ENCODE measurements around the gene CAGE1. TPM values are rescaled to one million over a fixed set of nuclear protein-coding genes. Genes with fewer than 3 reads are reported as not detected.

The CAGE1 gene
- total and polyA plus RNA-seq, 4 donors = not detected

- Histone ChIP-seq H3K27me3 (ENCODE audit: control insufficient read depth in 1 of 2, insufficient read depth in 2 of 2, low read length in 1 of 2) (no peaks in the 10 kb centered on the region), H3K9me3 (ENCODE audit: control insufficient read depth, low read length) (no peaks in the 10 kb centered on the region), H3K36me3 (ENCODE audit: control insufficient read depth in 1 of 2, insufficient read depth in 2 of 2, low read length in 1 of 2) (no peaks in the 10 kb centered on the region), H3K4me1 (ENCODE audit: control insufficient read depth in 1 of 2, insufficient read depth in 2 of 2, low read length in 2 of 2) (peaks cover 0 to 12% of the 10 kb centered on the region in 2 donors), H3K4me3 (ENCODE audit: low read length in 2 of 2) (no peak overlapping the region), H3K27ac (ENCODE audit: low read depth in 1 of 2, low read length in 2 of 2) (no peak overlapping the region)
- no peak for ATAC-seq (ENCODE audit: low FRiP score)
- intact Hi-C loops (cut with DNase I) = loop anchor here in 1 of 2 donors (5.0 kb wide), 1 partner anchor 205 kb away; no protein-coding TSS in a partner anchor
- 83 to 86% methylated on average over 6 of the region's 6 CpGs for WGBS, 2 donors
- no peak for DNase-seq
Observed at GRCh38 chr6:7392402-7392801, 2.9 kb upstream of the CAGE1 start.

- WGBS, 2 donors = 90 to 92% methylated on average over 4 of the region's 4 CpGs
- intact Hi-C loops (cut with DNase I) = loop anchor here in 1 of 2 donors (5.0 kb wide), 1 partner anchor 206 kb away; no protein-coding TSS in a partner anchor
- ATAC-seq (ENCODE audit: low FRiP score) = no peak
Observed at GRCh38 chr6:7391151-7391550, 1.6 kb upstream of the CAGE1 start.

GRCh38 chr6:7390226-7390878 lies 810 bp upstream of the CAGE1 start:
- peak overlapping the region; percentile 51 to 85 for H3K4me3 ChIP-seq (ENCODE audit: low read length in 2 of 2)
- 2 to 3% methylated on average over 14 of the region's 14 CpGs for WGBS, 2 donors
- ATAC-seq (ENCODE audit: low FRiP score) (no peak), DNase-seq (no peak)
- H3K9me3 ChIP-seq (ENCODE audit: control insufficient read depth, low read length) = no peaks in the 10 kb centered on the region
- H3K27me3 ChIP-seq (ENCODE audit: control insufficient read depth in 1 of 2, insufficient read depth in 2 of 2, low read length in 1 of 2) = no peaks in the 10 kb centered on the region
- no peaks in the 10 kb centered on the region for H3K36me3 ChIP-seq (ENCODE audit: control insufficient read depth in 1 of 2, insufficient read depth in 2 of 2, low read length in 1 of 2)
- peaks cover 0 to 12% of the 10 kb centered on the region in 2 donors for H3K4me1 ChIP-seq (ENCODE audit: control insufficient read depth in 1 of 2, insufficient read depth in 2 of 2, low read length in 2 of 2)
- peak overlapping the region in 1 of 2 donors; percentile 58 for H3K27ac ChIP-seq (ENCODE audit: low read depth in 1 of 2, low read length in 2 of 2)
- intact Hi-C loops (cut with DNase I) = loop anchor here in 1 of 2 donors (5.0 kb wide), 1 partner anchor 207 kb away; no protein-coding TSS in a partner anchor

More at GRCh38 chr6:7391151-7391550, 1.6 kb upstream of the CAGE1 start:
- Histone ChIP-seq H3K4me1 (ENCODE audit: control insufficient read depth in 1 of 2, insufficient read depth in 2 of 2, low read length in 2 of 2) (peaks cover 0 to 12% of the 10 kb centered on the region in 2 donors), H3K36me3 (ENCODE audit: control insufficient read depth in 1 of 2, insufficient read depth in 2 of 2, low read length in 1 of 2) (no peaks in the 10 kb centered on the region), H3K27ac (ENCODE audit: low read depth in 1 of 2, low read length in 2 of 2) (no peak overlapping the region), H3K27me3 (ENCODE audit: control insufficient read depth in 1 of 2, insufficient read depth in 2 of 2, low read length in 1 of 2) (no peaks in the 10 kb centered on the region), H3K9me3 (ENCODE audit: control insufficient read depth, low read length) (no peaks in the 10 kb centered on the region), H3K4me3 (ENCODE audit: low read length in 2 of 2) (peak overlapping the region in 1 of 2 donors; percentile 85)
- DNase-seq = no peak

GRCh38 chr6:7389162-7389450 lies 436 bp downstream of the CAGE1 start:
- no peaks in the 10 kb centered on the region for H3K36me3 ChIP-seq (ENCODE audit: control insufficient read depth in 1 of 2, insufficient read depth in 2 of 2, low read length in 1 of 2)
- DNase-seq (no peak), ATAC-seq (ENCODE audit: low FRiP score) (peak; percentile 78)
- peak overlapping the region; percentile 49 to 85 for H3K4me3 ChIP-seq (ENCODE audit: low read length in 2 of 2)
- 0 to 1% methylated on average over 11 of the region's 11 CpGs for WGBS, 2 donors
- no peaks in the 10 kb centered on the region for H3K9me3 ChIP-seq (ENCODE audit: control insufficient read depth, low read length)
- H3K4me1 ChIP-seq (ENCODE audit: control insufficient read depth in 1 of 2, insufficient read depth in 2 of 2, low read length in 2 of 2) = peaks cover 0 to 12% of the 10 kb centered on the region in 2 donors
- peak overlapping the region in 1 of 2 donors; percentile 89 for H3K27ac ChIP-seq (ENCODE audit: low read depth in 1 of 2, low read length in 2 of 2)
- H3K27me3 ChIP-seq (ENCODE audit: control insufficient read depth in 1 of 2, insufficient read depth in 2 of 2, low read length in 1 of 2) = no peaks in the 10 kb centered on the region
- intact Hi-C loops (cut with DNase I) = loop anchor here (1.0 to 5.0 kb wide), 3 partner anchors 76 to 208 kb away; partner anchors contain the start of gene SSR1 (in 2 of the 2)

GRCh38 chr6:7381092-7381491 lies 8.4 kb downstream of the CAGE1 start:
- intact Hi-C loops (cut with DNase I) = no loop called here
- WGBS, 2 donors = 71 to 74% methylated on average over 1 of the region's 1 CpG
- H3K36me3 ChIP-seq (ENCODE audit: control insufficient read depth in 1 of 2, insufficient read depth in 2 of 2, low read length in 1 of 2) = no peaks in the 10 kb centered on the region
- no peaks in the 10 kb centered on the region for H3K27me3 ChIP-seq (ENCODE audit: control insufficient read depth in 1 of 2, insufficient read depth in 2 of 2, low read length in 1 of 2)
- ATAC-seq (ENCODE audit: low FRiP score) = no peak
- H3K27ac ChIP-seq (ENCODE audit: low read depth in 1 of 2, low read length in 2 of 2) = no peak overlapping the region
- H3K4me1 ChIP-seq (ENCODE audit: control insufficient read depth in 1 of 2, insufficient read depth in 2 of 2, low read length in 2 of 2) = no peaks in the 10 kb centered on the region
- no peak for DNase-seq
- no peak overlapping the region for H3K4me3 ChIP-seq (ENCODE audit: low read length in 2 of 2)
- no peaks in the 10 kb centered on the region for H3K9me3 ChIP-seq (ENCODE audit: control insufficient read depth, low read length)

GRCh38 chr6:7378740-7379139 lies 10.8 kb downstream of the CAGE1 start:
- DNase-seq (no peak), ATAC-seq (ENCODE audit: low FRiP score) (no peak)
- no peaks in the 10 kb centered on the region for H3K9me3 ChIP-seq (ENCODE audit: control insufficient read depth, low read length)
- no peaks in the 10 kb centered on the region for H3K4me1 ChIP-seq (ENCODE audit: control insufficient read depth in 1 of 2, insufficient read depth in 2 of 2, low read length in 2 of 2)
- 47 to 55% methylated on average over 4 of the region's 4 CpGs for WGBS, 2 donors
- no peaks in the 10 kb centered on the region for H3K36me3 ChIP-seq (ENCODE audit: control insufficient read depth in 1 of 2, insufficient read depth in 2 of 2, low read length in 1 of 2)
- intact Hi-C loops (cut with DNase I) = no loop called here
- no peak overlapping the region for H3K27ac ChIP-seq (ENCODE audit: low read depth in 1 of 2, low read length in 2 of 2)
- no peaks in the 10 kb centered on the region for H3K27me3 ChIP-seq (ENCODE audit: control insufficient read depth in 1 of 2, insufficient read depth in 2 of 2, low read length in 1 of 2)
- H3K4me3 ChIP-seq (ENCODE audit: low read length in 2 of 2) = no peak overlapping the region

- Histone ChIP-seq H3K27me3 (ENCODE audit: control insufficient read depth in 1 of 2, insufficient read depth in 2 of 2, low read length in 1 of 2) (no peaks in the 10 kb centered on the region), H3K4me3 (ENCODE audit: low read length in 2 of 2) (no peak overlapping the region), H3K27ac (ENCODE audit: low read depth in 1 of 2, low read length in 2 of 2) (no peak overlapping the region), H3K36me3 (ENCODE audit: control insufficient read depth in 1 of 2, insufficient read depth in 2 of 2, low read length in 1 of 2) (no peaks in the 10 kb centered on the region), H3K9me3 (ENCODE audit: control insufficient read depth, low read length) (no peaks in the 10 kb centered on the region), H3K4me1 (ENCODE audit: control insufficient read depth in 1 of 2, insufficient read depth in 2 of 2, low read length in 2 of 2) (no peaks in the 10 kb centered on the region)
- intact Hi-C loops (cut with DNase I) = no loop called here
- 93 to 94% methylated on average over 1 of the region's 1 CpG for WGBS, 2 donors
- ATAC-seq (ENCODE audit: low FRiP score) (no peak), DNase-seq (no peak)
Observed at GRCh38 chr6:7377961-7378360, 11.6 kb downstream of the CAGE1 start.

GRCh38 chr6:7373739-7374138 lies 15.8 kb downstream of the CAGE1 start:
- Histone ChIP-seq H3K27me3 (ENCODE audit: control insufficient read depth in 1 of 2, insufficient read depth in 2 of 2, low read length in 1 of 2) (no peaks in the 10 kb centered on the region), H3K36me3 (ENCODE audit: control insufficient read depth in 1 of 2, insufficient read depth in 2 of 2, low read length in 1 of 2) (no peaks in the 10 kb centered on the region), H3K9me3 (ENCODE audit: control insufficient read depth, low read length) (no peaks in the 10 kb centered on the region), H3K4me1 (ENCODE audit: control insufficient read depth in 1 of 2, insufficient read depth in 2 of 2, low read length in 2 of 2) (no peaks in the 10 kb centered on the region), H3K27ac (ENCODE audit: low read depth in 1 of 2, low read length in 2 of 2) (no peak overlapping the region), H3K4me3 (ENCODE audit: low read length in 2 of 2) (no peak overlapping the region)
- intact Hi-C loops (cut with DNase I) = no loop called here
- WGBS, 2 donors = 38 to 42% methylated on average over 3 of the region's 3 CpGs
- ATAC-seq (ENCODE audit: low FRiP score) = no peak
- DNase-seq = no peak

- H3K36me3 ChIP-seq (ENCODE audit: control insufficient read depth in 1 of 2, insufficient read depth in 2 of 2, low read length in 1 of 2) = no peaks in the 10 kb centered on the region
- DNase-seq = no peak
- H3K27ac ChIP-seq (ENCODE audit: low read depth in 1 of 2, low read length in 2 of 2) = no peak overlapping the region
- H3K9me3 ChIP-seq (ENCODE audit: control insufficient read depth, low read length) = no peaks in the 10 kb centered on the region
- no peak for ATAC-seq (ENCODE audit: low FRiP score)
- intact Hi-C loops (cut with DNase I) = no loop called here
- WGBS, 2 donors = 74 to 78% methylated on average over 7 of the region's 7 CpGs
- H3K27me3 ChIP-seq (ENCODE audit: control insufficient read depth in 1 of 2, insufficient read depth in 2 of 2, low read length in 1 of 2) = no peaks in the 10 kb centered on the region
- H3K4me3 ChIP-seq (ENCODE audit: low read length in 2 of 2) = no peak overlapping the region
- no peaks in the 10 kb centered on the region for H3K4me1 ChIP-seq (ENCODE audit: control insufficient read depth in 1 of 2, insufficient read depth in 2 of 2, low read length in 2 of 2)
Observed at GRCh38 chr6:7367408-7367807, 22.1 kb downstream of the CAGE1 start.
